K562 (cell line): Measurements from ENCODE around the gene ARMCX2. TPM values are rescaled to one million over a fixed set of nuclear protein-coding genes. Genes with fewer than 3 reads are reported as not detected.

Experiments used
- ATAC-seq: fragments of 200-7000 bp; cut with Tn5 transposase; 3 replicates; pipeline ENCODE4 v1.9.1; 2020; ENCODE audit warnings: moderate library complexity
- BruUV-seq: library from RNA; stranded (reverse); fragments of 400-500 nt; replicated peaks from 2 replicates; lab custom pipeline; 2021; lab: Mats Ljungman, UMichigan
- CTCF ChIA-PET: fragments of 300-600 bp; formaldehyde crosslinking; extraction: SDS; loops from one replicate; lab custom pipeline; 2021; ENCODE audit warnings: low intra/inter-chr PET ratio; lab: Yijun Ruan, JAX
- POLR2A ChIA-PET: fragments of 300-600, 350-650 bp; sonication (Branson Sonifier 250); formaldehyde crosslinking; extraction: SDS; loops from one replicate; lab custom pipeline; 2021; ENCODE audit warnings: antibody characterized with exemption, inconsistent platforms; lab: Yijun Ruan, JAX
- DNase-seq, 4 experiments: peaks; one replicate each; pipeline versions ENCODE4 v3.0.0 to v3.0.0-alpha.2; 2011 to 2018; ENCODE audit warnings: low spot score in 3 of 4, mixed read lengths in 3 of 4; ENCODE audit errors: extremely low read depth in 1 of 4
- FAIRE-seq: peaks from 2 replicates; lab custom pipeline; 2011; peaks lifted over from hg19 to GRCh38; lab: Jason Lieb, UNC
- H2AFZ ChIP-seq: 2 replicates; pipeline ENCODE4 v1.6.0; 2011; ENCODE audit warnings: low read depth, low read length, control low read depth, inconsistent platforms
- H3K27ac ChIP-seq: fragments of 200-600 bp; 3 replicates; pipeline ENCODE4 v1.8.0; 2011; ENCODE audit warnings: low read depth, mild to moderate bottlenecking, control low read depth, inconsistent platforms, low read length, moderate library complexity, mixed read lengths; ENCODE audit errors: extremely low read depth
- H3K27me3 ChIP-seq, 2 experiments: fragments of 300-600 bp in 1 of 2; 2 replicates in 1 of 2; 3 replicates in 1 of 2; pipeline versions ENCODE4 v1.6.0 to v1.8.0; 2011; ENCODE audit warnings: inconsistent platforms in 2 of 2, low read length in 2 of 2, mild to moderate bottlenecking in 1 of 2, mixed read lengths in 1 of 2, moderate library complexity in 1 of 2; ENCODE audit not compliant: control insufficient read depth in 2 of 2, insufficient read depth in 2 of 2
- H3K36me3 ChIP-seq: fragments of 300-600 bp; 3 replicates; pipeline ENCODE4 v1.8.0; 2011; ENCODE audit warnings: mild to moderate bottlenecking, low read length, inconsistent platforms; ENCODE audit not compliant: control insufficient read depth, insufficient read depth
- H3K4me1 ChIP-seq, 2 experiments: fragments of 200-600 bp in 1 of 2; replicated peaks in 1 of 2; 2 replicates in 1 of 2; 3 replicates in 1 of 2; pipeline versions ENCODE4 v1.5.1 to v1.8.0; 2011; ENCODE audit warnings: inconsistent platforms in 2 of 2, low read length in 2 of 2, mild to moderate bottlenecking in 1 of 2, mixed read lengths in 1 of 2, moderate library complexity in 1 of 2; ENCODE audit not compliant: control insufficient read depth in 2 of 2, insufficient read depth in 2 of 2
- H3K4me2 ChIP-seq: 2 replicates; pipeline ENCODE4 v1.6.1; 2011; ENCODE audit warnings: low read length, control low read depth, inconsistent platforms, mixed read lengths; ENCODE audit not compliant: insufficient read depth
- H3K4me3 ChIP-seq: fragments of 200-600 bp; sonication (generic), shearing (Covaris generic); 2 replicates; pipeline ENCODE4 v1.5.1; 2016; ENCODE audit warnings: control low read depth, inconsistent platforms
- H3K79me2 ChIP-seq: fragments of 200-600 bp; 3 replicates; pipeline ENCODE4 v1.8.0; 2011; ENCODE audit warnings: low read length, inconsistent platforms; ENCODE audit not compliant: control insufficient read depth, insufficient read depth
- H3K9ac ChIP-seq, 2 experiments: 2 replicates each; pipeline versions ENCODE4 v1.6.0 to v1.6.1; 2011; ENCODE audit warnings: low read depth in 2 of 2, low read length in 2 of 2, control low read depth in 1 of 2, inconsistent platforms in 1 of 2, mild to moderate bottlenecking in 1 of 2, mixed read lengths in 1 of 2; ENCODE audit not compliant: insufficient read depth in 1 of 2
- H3K9me1 ChIP-seq: one replicate; pipeline ENCODE4 v1.6.0; 2011; ENCODE audit warnings: inconsistent platforms, mild to moderate bottlenecking, low read length, moderate library complexity; ENCODE audit not compliant: control insufficient read depth, insufficient read depth
- H3K9me3 ChIP-seq: replicated peaks from 2 replicates; pipeline ENCODE4 v1.5.1; 2011; ENCODE audit warnings: low read depth, low read length, inconsistent platforms; ENCODE audit not compliant: control insufficient read depth, insufficient read depth
- H4K20me1 ChIP-seq: replicated peaks from 2 replicates; pipeline ENCODE4 v1.6.1; 2011; ENCODE audit warnings: low read length, inconsistent platforms, mixed read lengths; ENCODE audit not compliant: control insufficient read depth, insufficient read depth
- MAZ ChIP-seq, 2 experiments: fragments of 450-650 bp in 1 of 2; sonication (generic) in 1 of 2; formaldehyde crosslinking; IDR thresholded peaks in 1 of 2; conservative IDR thresholded peaks in 1 of 2; 2 replicates each; pipeline versions ENCODE4 v1.4.0 to v1.5.0; 2020; ENCODE audit warnings: mild to moderate bottlenecking in 1 of 2, missing genetic modification reagents in 1 of 2
- MBD2 ChIP-seq: sonication (generic); IDR thresholded peaks from 2 replicates; pipeline ENCODE4 v1.6.1; 2016; ENCODE audit warnings: low read depth, borderline replicate concordance
- MEIS2 ChIP-seq: fragments of 450-650 bp; IDR thresholded peaks from 2 replicates; pipeline ENCODE4 v1.6.1; 2014; ENCODE audit warnings: mild to moderate bottlenecking; ENCODE audit not compliant: partially characterized antibody
- NRF1 ChIP-seq, 2 experiments: fragments of 450-650 bp; IDR thresholded peaks in 1 of 2; conservative IDR thresholded peaks in 1 of 2; 2 replicates each; pipeline ENCODE4 v1.6.1; 2014; ENCODE audit warnings: mild to moderate bottlenecking in 2 of 2
- PHF8 ChIP-seq: fragments of 200-600 bp; sonication (generic); IDR thresholded peaks from 2 replicates; pipeline ENCODE4 v1.6.1; 2012; ENCODE audit warnings: mixed run types, mild to moderate bottlenecking, inconsistent platforms, low read length, moderate library complexity, borderline replicate concordance
- SPI1 ChIP-seq: IDR thresholded peaks from 2 replicates; pipeline ENCODE4 v1.6.1; 2011; ENCODE audit warnings: low read depth, low read length, control low read depth, borderline replicate concordance
- YY1 ChIP-seq, 3 experiments: IDR thresholded peaks; 2 replicates each; pipeline ENCODE4 v1.6.1; 2011; ENCODE audit warnings: low read length in 2 of 3, mild to moderate bottlenecking in 2 of 3, moderate library complexity in 2 of 3, borderline replicate concordance in 1 of 3, control low read depth in 1 of 3, low read depth in 1 of 3; ENCODE audit not compliant: insufficient read depth in 3 of 3, insufficient replicate concordance in 2 of 3, control insufficient read depth in 1 of 3, insufficient read length in 1 of 3; ENCODE audit errors: extremely low read depth in 1 of 3
- WGBS: fragments of 100-300 bp; shearing (Covaris generic); methylation state at CpG from one replicate; pipeline ENCODE4 v1.1.6; 2016; ENCODE audit warnings: low coverage, mixed read lengths; ENCODE audit not compliant: insufficient coverage; ENCODE audit errors: missing lambda C conversion rate; 5-methylcytosine and 5-hydroxymethylcytosine counted together
- in situ Hi-C: fragments of 300-500 bp; cut with MboI; formaldehyde crosslinking; loops from 4 replicates; pipeline ENCODE4 v1.15.0; 2018; ENCODE audit warnings: inconsistent platforms, mixed read lengths
- intact Hi-C: fragments of 100-400 bp; cut with micrococcal nuclease; formaldehyde crosslinking; loops from 2 replicates; pipeline ENCODE4 v1.14.2; 2022
- polyA plus RNA-seq, 8 experiments: library from polyadenylated mRNA; depleted of rRNA in 4 of 8; stranded (reverse) in 5 of 8; unstranded in 3 of 8; fragments of >200 nt; fragmentation: Nextera tagmentation in 2 of 8; fragmentation: Illumina TruSeq in 1 of 8; extraction: Ambion mirVana in 2 of 8; extraction: Trizol in 1 of 8; gene quantifications; 2 replicates each; pipeline versions ENCODE4 v1.2.1 to v1.2.3, GENCODE V29; 2011 to 2014; ENCODE audit warnings: inconsistent platforms in 1 of 8, missing spikeins in 1 of 8
- total RNA-seq, 7 experiments: library from RNA; depleted of rRNA in 6 of 7; stranded (reverse); fragments of >200 nt in 6 of 7; fragmentation: Illumina TruSeq in 2 of 7; extraction: Trizol in 2 of 7; gene quantifications; 2 replicates each; pipeline versions ENCODE4 v1.2.1 to v1.2.3, GENCODE V29; 2011 to 2021; ENCODE audit warnings: low replicate concordance in 1 of 7
- TF ChIP-seq, protein P1 (sequence below): fragments of 200-800 bp; sonication (Bioruptor generic); IDR thresholded peaks from 2 replicates; pipeline ENCODE4 v1.6.1; 2017; ENCODE audit warnings: missing genetic modification characterization, missing compliant biosample characterization
- TF ChIP-seq, protein P2 (sequence below): fragments of 250-450 bp; sonication (Bioruptor Pico); IDR thresholded peaks from 2 replicates; pipeline ENCODE4 v1.8.0; 2021; ENCODE audit warnings: moderate library complexity, mild to moderate bottlenecking, inconsistent platforms
- TF ChIP-seq, protein P3 (sequence below), 2 experiments: IDR thresholded peaks; 2 replicates each; pipeline ENCODE4 v1.6.1; 2011; ENCODE audit warnings: borderline replicate concordance in 1 of 2, control low read depth in 1 of 2, low read depth in 1 of 2, low read length in 1 of 2, mild to moderate bottlenecking in 1 of 2, mixed read lengths in 1 of 2, moderate library complexity in 1 of 2; ENCODE audit not compliant: insufficient read depth in 1 of 2, insufficient read length in 1 of 2, poor library complexity in 1 of 2, severe bottlenecking in 1 of 2; ENCODE audit errors: extremely low read depth in 1 of 2
- TF ChIP-seq, protein P4 (sequence below): fragments of 450-650 bp; IDR thresholded peaks from 2 replicates; pipeline ENCODE4 v1.6.1; 2016; ENCODE audit warnings: antibody characterized with exemption

ARMCX2 gene
- total and polyA plus RNA-seq, 9 of the 15 experiments (the other 6 are each of a cell fraction or from before 2014, with no cell fraction given): 0.03 to 0.16 TPM; not detected in 7

DNA sequence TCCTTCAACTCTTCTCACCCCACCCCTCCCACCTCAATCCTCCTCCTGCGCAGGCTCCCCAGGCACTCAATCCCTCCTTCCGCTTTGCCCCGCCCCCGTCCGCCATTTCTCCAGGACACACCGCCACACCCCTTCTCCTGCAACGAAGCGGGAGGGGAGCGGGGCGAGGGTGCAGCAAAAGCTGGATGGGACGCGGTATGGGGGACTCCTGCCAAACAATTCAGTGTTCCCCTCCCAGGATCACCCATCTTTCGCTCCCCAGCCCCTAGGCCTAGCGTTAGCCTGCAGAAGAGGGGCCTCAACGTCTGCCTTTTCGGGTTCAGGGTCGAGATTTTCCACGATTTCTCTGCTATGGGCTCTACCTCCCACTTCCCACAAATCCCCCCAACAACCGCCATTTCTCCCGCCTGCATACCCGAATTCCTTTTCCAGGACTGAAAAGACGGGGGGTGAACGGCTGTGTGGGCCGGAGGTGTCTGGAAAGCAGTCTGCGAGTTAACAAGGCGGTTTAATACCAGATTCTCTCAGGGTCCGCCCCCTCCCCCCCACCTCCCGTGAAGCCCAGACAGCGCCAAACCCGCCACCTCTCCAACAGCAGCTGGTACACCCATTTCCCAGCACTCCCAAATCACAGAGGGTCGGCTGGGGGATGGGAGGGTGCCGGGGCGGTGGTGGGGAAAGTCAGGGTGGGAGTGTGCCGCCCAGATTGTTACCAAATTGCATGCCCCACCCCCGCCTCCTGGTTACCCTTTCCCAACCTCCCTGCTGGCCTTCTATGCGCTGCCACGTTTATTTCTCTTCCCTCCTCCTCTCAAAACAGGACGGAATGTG, 774 bp downstream of the ARMCX2 start:
- peak; percentile 54 to 72 (median 59) for DNase-seq

More for the DNA sequence above, 774 bp downstream of the ARMCX2 start:
- Histone ChIP-seq H3K9ac (peak overlapping the region; percentile 14 to 26; a peak in 2 of 4 replicates), H3K36me3 (no peaks in the 10 kb centered on the region), H3K4me3 (peak overlapping the region; percentile 40), H3K4me1 (no peaks in the 10 kb centered on the region; a peak in 1 of 5 replicates), H3K4me2 (peak overlapping the region; percentile 83), H2AFZ (peak overlapping the region; percentile 94), H3K9me3 (no peaks in the 10 kb centered on the region), H3K9me1 (no peaks in the 10 kb centered on the region), H4K20me1 (no peaks in the 10 kb centered on the region), H3K27ac (no peak overlapping the region), H3K27me3 (peaks cover 0 to 23% of the 10 kb centered on the region in 2 experiments; a peak in 2 of 5 replicates), H3K79me2 (no peaks in the 10 kb centered on the region)
- 0% methylated on average over 9 of the region's 38 CpGs for WGBS
- FAIRE-seq (no peak), ATAC-seq (peak; percentile 99)
- ChIA-PET POLR2A (no interaction called here), CTCF (no interaction called here)
- TF ChIP-seq MBD2 (no peak), MAZ (CRISPR knock-in tag; conservative IDR thresholded peaks at IDR 0.05 in 1 of 2, IDR thresholded peaks at IDR 0.05 in 1 of 2) (peak in 1 of 2 experiments; percentile 58; a peak in 1 of 4 replicates), MEIS2 (peak; percentile 26), SPI1 (no peak), YY1 (IDR thresholded peaks at IDR 0.05; ENCODE audit: borderline replicate concordance in 1 of 3, control insufficient read depth in 1 of 3, extremely low read depth in 1 of 3, insufficient read depth in 3 of 3, insufficient read length in 1 of 3, insufficient replicate concordance in 2 of 3, low read depth in 1 of 3, low read length in 2 of 3) (peak; percentile 26 to 85 (median 70)), NRF1 (conservative IDR thresholded peaks at IDR 0.05 in 1 of 2, IDR thresholded peaks at IDR 0.05 in 1 of 2) (peak; percentile 89 to 91), PHF8 (peak; percentile 22; the same call in 1 of the 2 replicates)
- TF ChIP-seq, protein P1, sequence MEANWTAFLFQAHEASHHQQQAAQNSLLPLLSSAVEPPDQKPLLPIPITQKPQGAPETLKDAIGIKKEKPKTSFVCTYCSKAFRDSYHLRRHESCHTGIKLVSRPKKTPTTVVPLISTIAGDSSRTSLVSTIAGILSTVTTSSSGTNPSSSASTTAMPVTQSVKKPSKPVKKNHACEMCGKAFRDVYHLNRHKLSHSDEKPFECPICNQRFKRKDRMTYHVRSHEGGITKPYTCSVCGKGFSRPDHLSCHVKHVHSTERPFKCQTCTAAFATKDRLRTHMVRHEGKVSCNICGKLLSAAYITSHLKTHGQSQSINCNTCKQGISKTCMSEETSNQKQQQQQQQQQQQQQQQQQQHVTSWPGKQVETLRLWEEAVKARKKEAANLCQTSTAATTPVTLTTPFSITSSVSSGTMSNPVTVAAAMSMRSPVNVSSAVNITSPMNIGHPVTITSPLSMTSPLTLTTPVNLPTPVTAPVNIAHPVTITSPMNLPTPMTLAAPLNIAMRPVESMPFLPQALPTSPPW (CRISPR knock-in tag): peak; percentile 37; the same call in 1 of the 2 replicates
- TF ChIP-seq, protein P2, sequence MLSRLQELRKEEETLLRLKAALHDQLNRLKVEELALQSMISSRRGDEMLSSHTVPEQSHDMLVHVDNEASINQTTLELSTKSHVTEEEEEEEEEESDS (CRISPR knock-in tag): no peak
- TF ChIP-seq, protein P3, sequence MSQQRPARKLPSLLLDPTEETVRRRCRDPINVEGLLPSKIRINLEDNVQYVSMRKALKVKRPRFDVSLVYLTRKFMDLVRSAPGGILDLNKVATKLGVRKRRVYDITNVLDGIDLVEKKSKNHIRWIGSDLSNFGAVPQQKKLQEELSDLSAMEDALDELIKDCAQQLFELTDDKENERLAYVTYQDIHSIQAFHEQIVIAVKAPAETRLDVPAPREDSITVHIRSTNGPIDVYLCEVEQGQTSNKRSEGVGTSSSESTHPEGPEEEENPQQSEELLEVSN (IDR thresholded peaks at IDR 0.05; ENCODE audit: borderline replicate concordance in 1 of 2, extremely low read depth in 1 of 2, insufficient read depth in 1 of 2, insufficient read length in 1 of 2, low read depth in 1 of 2, low read length in 1 of 2, poor library complexity in 1 of 2, severe bottlenecking in 1 of 2): peak in 1 of 2 experiments; percentile 18
- TF ChIP-seq, protein P4, sequence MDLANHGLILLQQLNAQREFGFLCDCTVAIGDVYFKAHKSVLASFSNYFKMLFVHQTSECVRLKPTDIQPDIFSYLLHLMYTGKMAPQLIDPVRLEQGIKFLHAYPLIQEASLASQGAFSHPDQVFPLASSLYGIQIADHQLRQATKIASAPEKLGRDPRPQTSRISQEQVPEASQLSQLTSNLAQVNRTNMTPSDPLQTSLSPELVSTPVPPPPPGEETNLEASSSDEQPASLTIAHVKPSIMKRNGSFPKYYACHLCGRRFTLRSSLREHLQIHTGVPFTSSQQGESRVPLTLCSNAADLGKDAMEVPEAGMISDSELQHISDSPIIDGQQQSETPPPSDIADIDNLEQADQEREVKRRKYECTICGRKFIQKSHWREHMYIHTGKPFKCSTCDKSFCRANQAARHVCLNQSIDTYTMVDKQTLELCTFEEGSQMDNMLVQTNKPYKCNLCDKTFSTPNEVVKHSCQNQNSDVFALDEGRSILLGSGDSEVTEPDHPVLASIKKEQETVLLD: peak; percentile 40; the same call in 1 of the 2 replicates
- BruUV-seq: no TSS peak
- in situ Hi-C loops (no loop called here), intact Hi-C loops (no loop called here)
